ENCODE measurements around the gene MYO19. TPM values are rescaled to one million over a fixed set of nuclear protein-coding genes. Genes with fewer than 3 reads are reported as not detected.

Gene MYO19
- total and polyA plus RNA-seq, 8 donors = 16.4 to 46.4 (median 28.3) TPM

GRCh38 chr17:36566081-36566480, 31.4 kb upstream of the MYO19 start:
- no peaks in the 10 kb centered on the region for H3K9me3 ChIP-seq
- ATAC-seq (no peak), FAIRE-seq (no peak), DNase-seq (no peak)
- 97 to 99% methylated on average over 4 of the region's 4 CpGs for WGBS, 2 donors
- H3K27me3 ChIP-seq = no peaks in the 10 kb centered on the region
- intact Hi-C loops (cut with DNase I) = no loop called here
- no peak for TF ChIP-seq CTCF (IDR thresholded peaks at IDR 0.05)
- H3K36me3 ChIP-seq = peaks cover 0 to 56% (median 11%) of the 10 kb centered on the region in 3 donors
- H3K4me1 ChIP-seq = no peaks in the 10 kb centered on the region
- H3K4me3 ChIP-seq = no peak overlapping the region
- H3K27ac ChIP-seq = no peak overlapping the region

DNA sequence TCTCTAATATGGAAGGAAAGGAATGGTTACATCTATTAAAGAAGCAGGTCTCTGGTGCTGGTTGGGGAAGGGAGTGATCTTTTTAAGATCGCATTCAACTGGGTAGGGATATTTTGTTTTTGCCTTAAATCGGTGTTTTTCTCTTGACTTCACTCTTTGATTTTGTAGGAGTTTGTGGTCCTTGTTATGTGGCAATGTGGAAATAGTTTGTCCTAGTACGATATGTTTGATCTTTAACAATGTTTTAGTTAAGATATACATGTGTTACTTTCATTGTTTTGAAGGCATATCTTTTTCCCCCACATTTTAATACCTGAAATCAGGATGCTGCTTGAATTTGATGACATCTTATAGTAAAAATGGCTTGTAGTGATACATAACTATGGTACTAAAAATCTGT, 18.8 kb upstream of the MYO19 start:
- H3K9me3 ChIP-seq = no peaks in the 10 kb centered on the region
- peaks cover 5 to 13% (median 10%) of the 10 kb centered on the region in 3 donors for H3K4me1 ChIP-seq
- TF ChIP-seq CTCF (IDR thresholded peaks at IDR 0.05) = no peak
- H3K4me3 ChIP-seq = no peak overlapping the region
- peaks cover 0 to 22% (median 6%) of the 10 kb centered on the region in 3 donors for H3K36me3 ChIP-seq
- WGBS, 2 donors = 72 to 75% methylated on average over 3 of the region's 3 CpGs
- no peaks in the 10 kb centered on the region for H3K27me3 ChIP-seq
- intact Hi-C loops (cut with DNase I) = no loop called here
- H3K27ac ChIP-seq = no peak overlapping the region
- FAIRE-seq (no peak), DNase-seq (no peak), ATAC-seq (no peak)

DNA sequence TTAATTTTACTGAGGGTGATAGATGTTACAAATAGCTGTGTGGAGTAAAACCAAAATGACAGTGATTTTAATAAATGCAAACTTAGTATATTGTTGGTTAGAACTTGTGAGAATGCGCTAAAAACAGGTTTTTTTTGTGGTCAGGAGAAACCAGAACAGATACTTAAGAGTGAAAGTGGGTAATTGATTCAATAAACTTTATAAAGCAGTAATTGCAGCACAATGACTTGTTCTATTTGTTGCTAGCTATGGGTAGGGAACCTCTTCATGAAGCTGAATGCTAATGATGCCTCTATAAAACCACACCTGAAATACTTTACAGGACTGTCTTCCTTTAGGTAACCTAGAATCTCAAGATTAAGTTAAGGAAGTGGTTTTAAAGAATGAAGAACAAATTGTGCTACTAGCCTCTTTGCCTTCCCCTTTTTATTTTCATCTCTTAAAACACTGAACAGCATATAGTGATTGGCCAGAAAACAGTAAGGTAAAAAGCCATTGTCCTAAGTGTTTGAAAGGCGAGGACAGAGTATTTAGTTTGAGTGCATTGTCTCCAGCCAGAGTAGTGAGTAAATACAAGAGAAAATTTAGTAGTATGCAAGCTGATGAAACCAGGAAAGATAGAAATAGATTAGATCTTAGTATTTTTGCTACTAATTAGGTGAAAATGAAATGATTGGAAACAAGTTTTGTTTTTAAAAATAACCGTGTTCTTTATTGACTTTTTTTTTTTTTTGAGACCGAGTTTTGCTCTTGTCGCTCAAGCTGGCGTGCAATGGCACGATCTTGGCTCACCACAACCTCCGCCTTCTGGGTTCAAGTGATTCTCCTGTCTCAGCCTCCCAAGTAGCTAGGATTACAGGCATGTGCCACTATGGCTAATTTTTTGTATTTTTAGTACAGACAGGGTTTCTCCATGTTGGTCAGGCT, 16.1 kb upstream of the MYO19 start:
- Histone ChIP-seq H3K27ac (no peak overlapping the region), H3K4me3 (no peak overlapping the region), H3K27me3 (no peaks in the 10 kb centered on the region), H3K36me3 (peaks cover 0 to 6% (median 5%) of the 10 kb centered on the region in 3 donors), H3K9me3 (no peaks in the 10 kb centered on the region), H3K4me1 (peaks cover 25 to 38% (median 30%) of the 10 kb centered on the region in 3 donors)
- TF ChIP-seq CTCF (IDR thresholded peaks at IDR 0.05) = no peak
- intact Hi-C loops (cut with DNase I) = no loop called here
- no peak for DNase-seq
- no peak for ATAC-seq
- WGBS, 2 donors = 84 to 87% methylated on average over 8 of the region's 8 CpGs
- FAIRE-seq = no peak

DNA sequence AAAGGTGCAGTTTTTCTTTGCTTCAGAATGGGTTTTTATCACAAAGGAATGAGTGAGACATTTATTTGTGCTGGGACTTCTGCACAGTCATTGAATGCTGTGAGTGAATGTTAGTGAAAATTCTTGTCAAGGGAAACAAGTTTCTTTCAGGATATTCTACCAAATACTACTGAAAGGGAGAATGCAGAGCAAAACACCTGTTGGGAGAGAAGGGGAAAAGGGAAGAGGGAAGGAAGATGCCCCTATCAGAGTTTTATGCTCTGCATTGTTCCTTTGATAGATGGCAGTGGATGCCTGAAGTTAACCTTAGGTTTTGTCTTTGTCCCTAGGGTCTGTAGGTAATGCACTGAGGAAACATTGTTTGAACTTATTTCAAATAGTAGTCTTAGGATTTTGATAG, 13.1 kb upstream of the MYO19 start:
- intact Hi-C loops (cut with DNase I) = no loop called here
- H3K36me3 ChIP-seq = no peaks in the 10 kb centered on the region
- H3K27me3 ChIP-seq = no peaks in the 10 kb centered on the region
- DNase-seq (no peak), ATAC-seq (no peak), FAIRE-seq (no peak)
- H3K4me3 ChIP-seq = peak overlapping the region in 1 of 4 donors; percentile 2
- H3K4me1 ChIP-seq = peaks cover 21 to 48% (median 29%) of the 10 kb centered on the region in 3 donors
- no peaks in the 10 kb centered on the region for H3K9me3 ChIP-seq
- no peak for TF ChIP-seq CTCF (IDR thresholded peaks at IDR 0.05)
- no peak overlapping the region for H3K27ac ChIP-seq

Data from pancreas (tissue), 10 donors.